ENCODE data around the gene TTC8. TPM values are rescaled to one million over a fixed set of nuclear protein-coding genes. Genes with fewer than 3 reads are reported as not detected.
"Not testable (repeated sequence)": the region's sequence is repeated elsewhere in the genome, so short reads cannot be mapped to it uniquely, and the experiment has no call there.

The TTC8 gene
- total RNA-seq: 23.6 and 26.8 TPM in 2 replicates
- long read RNA-seq, full-length matches to known transcripts: 155 of 176 reads
- long read RNA-seq, partial matches to known transcripts: 5 of 176 reads
- long read RNA-seq, other reads (novel, unspliced or antisense): 16 of 176 reads

DNA sequence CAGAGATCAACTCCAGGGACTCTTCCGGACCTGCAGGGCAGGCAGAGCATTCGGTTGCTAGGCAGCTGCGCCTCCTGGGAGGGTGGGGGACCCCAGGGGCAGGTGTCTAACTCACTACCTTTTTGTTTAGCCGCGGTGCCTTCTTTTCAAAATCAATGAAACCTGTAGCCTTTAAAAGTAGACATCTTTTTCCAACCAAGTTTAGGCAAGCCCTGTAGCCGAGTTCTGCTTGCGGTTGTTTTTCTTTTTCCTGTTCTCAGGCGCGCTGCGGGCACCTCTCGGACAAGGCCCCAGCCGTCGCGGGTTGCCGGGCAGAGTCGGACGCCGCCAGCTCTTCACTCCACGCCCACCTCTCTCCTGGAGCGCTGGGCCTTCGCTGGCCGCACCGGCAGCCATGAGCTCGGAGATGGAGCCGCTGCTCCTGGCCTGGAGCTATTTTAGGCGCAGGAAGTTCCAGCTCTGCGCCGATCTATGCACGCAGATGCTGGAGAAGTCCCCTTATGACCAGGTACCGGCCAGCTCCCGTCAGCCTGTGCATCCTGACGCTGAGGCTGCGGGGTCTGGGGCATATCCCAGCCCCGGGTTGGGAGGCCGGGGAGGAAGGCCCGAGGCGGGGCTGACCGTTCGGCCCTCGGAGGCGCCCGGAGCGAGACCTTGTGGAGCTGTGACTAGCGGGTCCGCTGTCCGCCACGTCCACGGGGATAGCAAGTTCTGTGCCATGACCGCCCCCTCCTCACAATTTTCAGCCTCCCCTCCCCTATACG is at the start of gene TTC8:
Gene TTC8 (plus strand): TSS at position 338 of the 764 bp plus-strand sequence. CDS start 57 bp downstream, at position 395.
- TF ChIP-seq, protein P1, sequence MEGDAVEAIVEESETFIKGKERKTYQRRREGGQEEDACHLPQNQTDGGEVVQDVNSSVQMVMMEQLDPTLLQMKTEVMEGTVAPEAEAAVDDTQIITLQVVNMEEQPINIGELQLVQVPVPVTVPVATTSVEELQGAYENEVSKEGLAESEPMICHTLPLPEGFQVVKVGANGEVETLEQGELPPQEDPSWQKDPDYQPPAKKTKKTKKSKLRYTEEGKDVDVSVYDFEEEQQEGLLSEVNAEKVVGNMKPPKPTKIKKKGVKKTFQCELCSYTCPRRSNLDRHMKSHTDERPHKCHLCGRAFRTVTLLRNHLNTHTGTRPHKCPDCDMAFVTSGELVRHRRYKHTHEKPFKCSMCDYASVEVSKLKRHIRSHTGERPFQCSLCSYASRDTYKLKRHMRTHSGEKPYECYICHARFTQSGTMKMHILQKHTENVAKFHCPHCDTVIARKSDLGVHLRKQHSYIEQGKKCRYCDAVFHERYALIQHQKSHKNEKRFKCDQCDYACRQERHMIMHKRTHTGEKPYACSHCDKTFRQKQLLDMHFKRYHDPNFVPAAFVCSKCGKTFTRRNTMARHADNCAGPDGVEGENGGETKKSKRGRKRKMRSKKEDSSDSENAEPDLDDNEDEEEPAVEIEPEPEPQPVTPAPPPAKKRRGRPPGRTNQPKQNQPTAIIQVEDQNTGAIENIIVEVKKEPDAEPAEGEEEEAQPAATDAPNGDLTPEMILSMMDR (IDR thresholded peaks at IDR 0.05): no peak
- DNase-seq (ENCODE audit: extremely low spot score, unreplicated experiment): peak; percentile 96
- Mint-ChIP-seq H3K4me3 (ENCODE audit: unreplicated experiment) (peak within 1 kb of the TSS; percentile 85), H3K9me3 (ENCODE audit: unreplicated experiment) (no peaks in the 10 kb centered on the region), H3K4me1 (ENCODE audit: unreplicated experiment) (peaks cover 31% of the 10 kb centered on the region), H3K36me3 (ENCODE audit: unreplicated experiment) (no peaks in the 10 kb centered on the region), H3K27me3 (ENCODE audit: unreplicated experiment) (peaks cover 15% of the 10 kb centered on the region), H3K27ac (ENCODE audit: unreplicated experiment) (peak within 1 kb of the TSS; percentile 99)

DNA sequence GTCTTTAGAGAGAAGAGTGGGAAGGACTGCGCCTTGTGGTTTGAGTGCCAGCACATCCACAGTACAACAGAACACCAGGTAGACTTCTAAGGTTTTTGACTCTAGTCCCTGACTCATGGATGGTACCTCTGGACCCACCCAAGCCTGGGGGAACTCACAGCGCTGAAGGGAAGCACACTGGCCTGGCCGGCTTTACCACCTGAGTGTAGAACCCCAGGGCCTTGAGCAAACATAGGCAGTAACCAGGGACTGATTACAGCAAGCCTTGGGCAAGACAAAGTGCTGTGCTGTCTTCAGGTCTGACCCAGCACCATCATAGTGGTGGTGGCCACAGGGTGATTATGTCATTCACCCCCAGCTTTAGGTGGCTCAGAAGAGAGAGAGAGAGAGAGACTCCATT is 48.9 kb upstream of the TTC8 start:
- no peak overlapping the region for H3K27ac Mint-ChIP-seq (ENCODE audit: unreplicated experiment)
- TF ChIP-seq, protein P1 (IDR thresholded peaks at IDR 0.05): no peak

DNA sequence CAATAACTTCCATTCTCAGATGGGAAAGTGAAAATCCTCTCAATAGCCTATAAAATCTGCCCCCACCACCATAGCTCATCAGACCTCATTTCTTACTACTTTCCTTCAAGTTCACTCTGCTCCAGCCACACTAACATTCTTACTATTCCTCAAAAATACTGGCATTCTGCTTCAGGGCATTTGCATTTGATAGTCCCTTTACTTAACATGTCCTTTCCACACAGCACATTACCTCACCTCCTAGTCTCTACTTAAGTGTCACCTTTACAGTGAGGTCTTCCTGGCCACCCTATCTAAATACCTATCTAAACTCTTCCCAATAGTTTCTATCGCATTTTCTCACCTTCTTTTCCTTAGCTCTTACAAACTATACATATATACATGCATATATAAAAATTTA is 38.5 kb upstream of the TTC8 start:
- TF ChIP-seq, protein P1 (IDR thresholded peaks at IDR 0.05): no peak
- H3K4me3 Mint-ChIP-seq (ENCODE audit: unreplicated experiment): no peak overlapping the region
- no peaks in the 10 kb centered on the region for H3K9me3 Mint-ChIP-seq (ENCODE audit: unreplicated experiment)
- no peaks in the 10 kb centered on the region for H3K4me1 Mint-ChIP-seq (ENCODE audit: unreplicated experiment)
- DNase-seq (ENCODE audit: extremely low spot score, unreplicated experiment): no peak
- H3K36me3 Mint-ChIP-seq (ENCODE audit: unreplicated experiment): no peaks in the 10 kb centered on the region
- H3K27me3 Mint-ChIP-seq (ENCODE audit: unreplicated experiment): peaks cover 68% of the 10 kb centered on the region
- H3K27ac Mint-ChIP-seq (ENCODE audit: unreplicated experiment): no peak overlapping the region

More for the DNA sequence above, 48.9 kb upstream of the TTC8 start:
- Mint-ChIP-seq H3K9me3 (ENCODE audit: unreplicated experiment) (no peaks in the 10 kb centered on the region), H3K27me3 (ENCODE audit: unreplicated experiment) (peaks cover 32% of the 10 kb centered on the region), H3K4me3 (ENCODE audit: unreplicated experiment) (no peak overlapping the region), H3K36me3 (ENCODE audit: unreplicated experiment) (no peaks in the 10 kb centered on the region), H3K4me1 (ENCODE audit: unreplicated experiment) (no peaks in the 10 kb centered on the region)
- no peak for DNase-seq (ENCODE audit: extremely low spot score, unreplicated experiment)

DNA sequence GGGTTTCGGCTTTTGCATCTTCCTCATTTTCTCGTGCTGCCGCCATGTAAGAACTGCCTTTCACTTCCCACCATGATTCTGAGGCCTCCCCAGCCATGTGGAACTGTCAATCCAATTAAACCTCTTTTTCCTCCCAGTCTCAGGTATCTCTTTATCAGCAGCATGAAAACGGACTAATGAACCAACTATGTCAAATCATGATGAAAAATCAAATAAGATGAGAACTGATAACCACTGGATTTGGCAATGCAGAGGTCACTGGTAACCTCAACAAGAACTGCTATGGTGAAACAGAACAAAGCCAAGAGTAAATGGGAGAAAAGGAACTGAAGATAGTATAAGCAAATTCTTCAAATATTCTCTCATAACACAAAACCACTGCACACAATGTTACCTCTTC is 37.7 kb upstream of the TTC8 start:
- Mint-ChIP-seq H3K9me3 (ENCODE audit: unreplicated experiment) (no peaks in the 10 kb centered on the region), H3K4me1 (ENCODE audit: unreplicated experiment) (no peaks in the 10 kb centered on the region), H3K27me3 (ENCODE audit: unreplicated experiment) (peaks cover 74% of the 10 kb centered on the region), H3K36me3 (ENCODE audit: unreplicated experiment) (no peaks in the 10 kb centered on the region), H3K4me3 (ENCODE audit: unreplicated experiment) (no peak overlapping the region), H3K27ac (ENCODE audit: unreplicated experiment) (no peak overlapping the region)
- TF ChIP-seq, protein P1 (IDR thresholded peaks at IDR 0.05): no peak
- no peak for DNase-seq (ENCODE audit: extremely low spot score, unreplicated experiment)

DNA sequence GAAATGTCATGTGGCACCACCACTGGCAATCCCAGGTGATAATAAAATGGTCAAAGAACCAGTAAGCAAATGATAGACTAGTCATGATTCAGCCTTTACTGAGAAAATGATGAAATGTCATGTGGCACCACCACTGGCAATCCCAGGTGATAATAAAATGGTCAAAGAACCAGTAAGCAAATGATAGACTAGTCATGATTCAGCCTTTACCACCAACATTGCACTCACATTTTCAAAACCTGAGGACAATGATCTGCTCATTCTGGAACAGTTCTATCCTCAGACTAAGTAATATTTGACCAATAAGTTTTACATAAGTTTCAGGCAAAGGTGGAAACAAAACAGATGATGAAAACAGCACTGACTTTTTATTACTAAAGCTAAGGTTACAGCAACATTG is 34.9 kb upstream of the TTC8 start:
- not testable (repeated sequence) for H3K9me3 Mint-ChIP-seq (ENCODE audit: unreplicated experiment); H3K4me3 Mint-ChIP-seq (ENCODE audit: unreplicated experiment); H3K36me3 Mint-ChIP-seq (ENCODE audit: unreplicated experiment); DNase-seq (ENCODE audit: extremely low spot score, unreplicated experiment); H3K27ac Mint-ChIP-seq (ENCODE audit: unreplicated experiment); H3K4me1 Mint-ChIP-seq (ENCODE audit: unreplicated experiment)
- H3K27me3 Mint-ChIP-seq (ENCODE audit: unreplicated experiment): peaks cover 61% of the 10 kb centered on the region

All from osteocyte (in vitro differentiated cells).